AG04449 (cell line): Measurements from ENCODE around the gene MAFF.
A peak's percentile ranks its signal among the peaks of the same experiment; 100 is the strongest.

Experiments
- CTCF ChIA-PET: fragments of 350-600 bp; formaldehyde crosslinking; extraction: SDS; loops from one replicate; lab custom pipeline; 2021; ENCODE audit warnings: antibody characterized with exemption; lab: Yijun Ruan, JAX
- POLR2A ChIA-PET: fragments of 400-600, 350-600 bp; formaldehyde crosslinking; extraction: SDS; loops from one replicate; lab custom pipeline; 2020; ENCODE audit warnings: antibody characterized with exemption, inconsistent platforms; lab: Yijun Ruan, JAX
- DNase-seq: peaks from one replicate; pipeline ENCODE4 v3.0.0-alpha.2; 2010; ENCODE audit warnings: low read depth, low spot score
- H3K4me3 ChIP-seq: 2 replicates; pipeline ENCODE4 v1.5.1; 2011; ENCODE audit warnings: low read depth, mild to moderate bottlenecking, control low read depth, low read length
- TF ChIP-seq, protein P1 (sequence below): IDR thresholded peaks from one replicate; pipeline ENCODE4 v1.5.1; 2011; ENCODE audit warnings: mild to moderate bottlenecking, moderate library complexity, low read length, control low read depth, inconsistent platforms; ENCODE audit not compliant: insufficient read depth; ENCODE audit errors: missing control alignments

Gene MAFF

GRCh38 chr22:38235240-38235850 lies 33.6 kb downstream of the MAFF start:
- TF ChIP-seq, protein P1, sequence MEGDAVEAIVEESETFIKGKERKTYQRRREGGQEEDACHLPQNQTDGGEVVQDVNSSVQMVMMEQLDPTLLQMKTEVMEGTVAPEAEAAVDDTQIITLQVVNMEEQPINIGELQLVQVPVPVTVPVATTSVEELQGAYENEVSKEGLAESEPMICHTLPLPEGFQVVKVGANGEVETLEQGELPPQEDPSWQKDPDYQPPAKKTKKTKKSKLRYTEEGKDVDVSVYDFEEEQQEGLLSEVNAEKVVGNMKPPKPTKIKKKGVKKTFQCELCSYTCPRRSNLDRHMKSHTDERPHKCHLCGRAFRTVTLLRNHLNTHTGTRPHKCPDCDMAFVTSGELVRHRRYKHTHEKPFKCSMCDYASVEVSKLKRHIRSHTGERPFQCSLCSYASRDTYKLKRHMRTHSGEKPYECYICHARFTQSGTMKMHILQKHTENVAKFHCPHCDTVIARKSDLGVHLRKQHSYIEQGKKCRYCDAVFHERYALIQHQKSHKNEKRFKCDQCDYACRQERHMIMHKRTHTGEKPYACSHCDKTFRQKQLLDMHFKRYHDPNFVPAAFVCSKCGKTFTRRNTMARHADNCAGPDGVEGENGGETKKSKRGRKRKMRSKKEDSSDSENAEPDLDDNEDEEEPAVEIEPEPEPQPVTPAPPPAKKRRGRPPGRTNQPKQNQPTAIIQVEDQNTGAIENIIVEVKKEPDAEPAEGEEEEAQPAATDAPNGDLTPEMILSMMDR: no peak
- no peak overlapping the region for H3K4me3 ChIP-seq
- CTCF ChIA-PET: interaction anchor here (0.7 kb wide), 1 partner anchor 120 kb away, joined by 3 read pairs; no protein-coding TSS in a partner anchor
- POLR2A ChIA-PET: no interaction called here
- DNase-seq: no peak

GRCh38 chr22:38236786-38237185 lies 35.0 kb downstream of the MAFF start:
- TF ChIP-seq, protein P1: no peak
- ChIA-PET CTCF (interaction anchor here (1.2 to 1.6 kb wide), 4 partner anchors 9 to 114 kb away, joined by 3 to 4 read pairs (median 4); no protein-coding TSS in a partner anchor), POLR2A (no interaction called here)
- no peak for DNase-seq
- no peak overlapping the region for H3K4me3 ChIP-seq

- DNase-seq: peak; percentile 44
- TF ChIP-seq, protein P1: no peak
- ChIA-PET CTCF (interaction anchor here (0.8 to 1.4 kb wide), 6 partner anchors 8 to 334 kb away, joined by 3 to 5 read pairs (median 4); no protein-coding TSS in a partner anchor), POLR2A (interaction anchor here (0.6 to 1.2 kb wide), 3 partner anchors 27 to 79 kb away, joined by 3 read pairs; no protein-coding TSS in a partner anchor)
- no peak overlapping the region for H3K4me3 ChIP-seq
Observed at GRCh38 chr22:38238519-38239071, 36.8 kb downstream of the MAFF start.

DNA sequence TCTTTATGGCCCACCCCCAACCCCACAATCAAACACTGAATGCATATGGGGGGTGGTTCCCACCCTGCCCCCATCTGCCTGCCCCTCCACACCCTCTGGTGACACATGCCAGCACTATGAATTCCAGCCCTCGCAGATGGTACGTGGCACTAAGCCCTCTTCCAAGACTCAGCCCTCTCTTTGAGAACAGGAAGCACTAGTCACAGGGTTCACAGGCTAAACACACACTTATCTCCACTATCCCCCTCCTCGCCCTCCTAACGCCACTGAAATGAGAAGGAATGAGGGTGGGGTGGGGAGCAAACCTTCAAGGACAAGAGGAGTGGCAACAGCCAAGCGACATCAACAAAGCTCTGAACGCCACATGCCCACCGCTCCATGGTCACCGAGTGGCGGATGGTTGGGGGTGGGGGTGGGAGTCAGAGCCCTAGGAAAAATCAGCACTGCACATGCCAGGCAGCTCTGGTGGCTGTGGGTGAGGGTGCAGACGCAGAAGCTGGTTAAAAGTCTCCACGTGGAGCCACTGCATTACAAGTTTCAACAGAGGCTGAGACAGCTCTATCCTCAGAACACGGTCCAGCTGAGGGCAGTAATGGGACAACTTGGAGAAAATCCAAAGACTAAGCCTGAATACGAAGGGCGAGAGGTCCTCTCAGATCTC lies 37.4 kb downstream of the MAFF start:
- DNase-seq: peak; percentile 91
- ChIA-PET CTCF (interaction anchor here (0.8 to 1.4 kb wide), 8 partner anchors 9 to 333 kb away, joined by 3 to 5 read pairs (median 4); no protein-coding TSS in a partner anchor), POLR2A (interaction anchor here (0.6 to 1.2 kb wide), 6 partner anchors 10 to 187 kb away, joined by 3 to 9 read pairs (median 3); no protein-coding TSS in a partner anchor)
- H3K4me3 ChIP-seq: peak overlapping the region; percentile 18; the same call in 1 of the 2 replicates
- TF ChIP-seq, protein P1: peak; percentile 28

DNA sequence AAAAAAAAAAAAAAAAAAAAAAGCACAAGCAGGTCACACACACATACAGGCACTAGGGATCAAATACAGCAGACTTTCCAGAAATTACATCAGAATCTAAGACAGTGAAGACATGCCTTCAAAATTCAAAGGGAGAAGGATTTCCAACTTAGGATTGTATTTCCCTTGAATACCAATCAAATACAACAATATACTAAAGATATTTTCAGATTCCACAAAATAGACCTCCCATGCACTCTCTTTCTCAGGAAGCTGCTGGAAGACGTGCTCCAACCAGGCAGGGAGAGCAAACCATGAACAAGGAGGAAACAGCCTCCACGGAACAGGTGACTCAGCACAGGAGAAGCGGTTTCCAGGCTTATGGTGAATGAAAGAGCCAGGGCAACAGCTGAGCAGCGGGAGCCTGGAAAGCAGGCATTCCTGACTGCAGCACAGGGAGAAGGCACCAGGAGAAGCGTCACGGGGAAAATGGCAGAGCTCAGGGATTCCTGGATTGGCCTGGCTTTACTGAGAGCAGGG lies 39.0 kb downstream of the MAFF start:
- ChIA-PET POLR2A (interaction anchor here (1.3 kb wide), 1 partner anchor 39 kb away, joined by 5 read pairs; the partner anchor contains the start of gene MAFF), CTCF (interaction anchor here (1.6 to 1.8 kb wide), 3 partner anchors 10 to 332 kb away, joined by 3 to 6 read pairs (median 4); no protein-coding TSS in a partner anchor)
- peak; percentile 65 for DNase-seq
- TF ChIP-seq, protein P1: no peak
- H3K4me3 ChIP-seq: no peak overlapping the region
